ENCODE data around the gene CHRNA4.
"Not testable (repeated sequence)": the region's sequence is repeated elsewhere in the genome, so short reads cannot be mapped to it uniquely, and the experiment has no call there.

The CHRNA4 gene

GRCh38 chr20:63306673-63307537 is 54.2 kb downstream of the CHRNA4 start:
- no peak for DNase-seq

GRCh38 chr20:63305933-63306672 is 55.0 kb downstream of the CHRNA4 start:
- DNase-seq: not testable (repeated sequence)

GRCh38 chr20:63305393-63305792 is 55.8 kb downstream of the CHRNA4 start:
- DNase-seq: no peak

- no peak for DNase-seq
Measured at GRCh38 chr20:63303095-63303666, 58.0 kb downstream of the CHRNA4 start.

GRCh38 chr20:63301671-63302070 is 59.5 kb downstream of the CHRNA4 start:
- DNase-seq: no peak

GRCh38 chr20:63298731-63299312 is 62.3 kb downstream of the CHRNA4 start:
- DNase-seq: no peak

- DNase-seq: no peak
Measured at GRCh38 chr20:63297796-63298572, 63.2 kb downstream of the CHRNA4 start.

GRCh38 chr20:63297371-63297781 is 63.8 kb downstream of the CHRNA4 start:
- no peak for DNase-seq

- DNase-seq: no peak
Measured at GRCh38 chr20:63296531-63297299, 64.4 kb downstream of the CHRNA4 start.

GRCh38 chr20:63295846-63296245 is 65.3 kb downstream of the CHRNA4 start:
- no peak for DNase-seq

- DNase-seq: no peak
Measured at GRCh38 chr20:63295422-63295821, 65.7 kb downstream of the CHRNA4 start.

- no peak for DNase-seq
Measured at GRCh38 chr20:63295018-63295417, 66.1 kb downstream of the CHRNA4 start.

- no peak for DNase-seq
Measured at GRCh38 chr20:63294536-63294900, 66.6 kb downstream of the CHRNA4 start.

- no peak for DNase-seq
Measured at GRCh38 chr20:63293871-63294535, 67.1 kb downstream of the CHRNA4 start.

- DNase-seq: no peak
Measured at GRCh38 chr20:63293456-63293855, 67.7 kb downstream of the CHRNA4 start.

Measured in SW 1271 (cell line).